GM23248 (cell line): ENCODE measurements around the gene FN3KRP. TPM values are rescaled to one million over a fixed set of nuclear protein-coding genes. Genes with fewer than 3 reads are reported as not detected.

Experiments
- DNase-seq: peaks from one replicate; pipeline ENCODE4 v3.0.0-alpha.2; 2015
- H2AFZ ChIP-seq: fragments of 200-600 bp; sonication (generic); 2 replicates; pipeline ENCODE4 v1.6.1; 2016; ENCODE audit warnings: antibody characterized with exemption
- H3F3A ChIP-seq: fragments of 200-600 bp; sonication (generic); 2 replicates; pipeline ENCODE4 v1.6.1; 2016; ENCODE audit warnings: mild to moderate bottlenecking, antibody characterized with exemption, mixed run types; ENCODE audit not compliant: insufficient read depth
- H3K27ac ChIP-seq: fragments of 200-600 bp; sonication (generic); 2 replicates; pipeline ENCODE4 v1.5.1; 2016; ENCODE audit warnings: mild to moderate bottlenecking
- H3K27me3 ChIP-seq: fragments of 200-600 bp; sonication (generic); replicated peaks from 2 replicates; pipeline ENCODE4 v1.6.1; 2016; ENCODE audit warnings: mild to moderate bottlenecking; ENCODE audit not compliant: insufficient read depth
- H3K36me3 ChIP-seq: fragments of 200-600 bp; sonication (generic); 2 replicates; pipeline ENCODE4 v1.6.1; 2016; ENCODE audit warnings: low read depth, mild to moderate bottlenecking
- H3K4me1 ChIP-seq: fragments of 200-600 bp; sonication (generic); 2 replicates; pipeline ENCODE4 v1.6.1; 2016; ENCODE audit warnings: mild to moderate bottlenecking; ENCODE audit not compliant: insufficient read depth
- H3K4me2 ChIP-seq: fragments of 200-600 bp; sonication (generic); one replicate; pipeline ENCODE4 v1.6.1; 2016; ENCODE audit warnings: mild to moderate bottlenecking; ENCODE audit not compliant: unreplicated experiment
- H3K4me3 ChIP-seq: fragments of 200-600 bp; sonication (generic); 2 replicates; pipeline ENCODE4 v1.5.1; 2016; ENCODE audit warnings: mild to moderate bottlenecking
- H3K79me2 ChIP-seq: fragments of 200-600 bp; sonication (generic); 2 replicates; pipeline ENCODE4 v1.6.1; 2016; ENCODE audit warnings: mild to moderate bottlenecking; ENCODE audit not compliant: insufficient read depth
- H3K9ac ChIP-seq: fragments of 200-600 bp; sonication (generic); 2 replicates; pipeline ENCODE4 v1.6.1; 2016; ENCODE audit warnings: mild to moderate bottlenecking
- H3K9me2 ChIP-seq: fragments of 200-600 bp; sonication (generic); 2 replicates; pipeline ENCODE4 v1.6.1; 2016; ENCODE audit warnings: mixed run types, mild to moderate bottlenecking, moderate library complexity; ENCODE audit not compliant: insufficient read depth
- H3K9me3 ChIP-seq: fragments of 200-600 bp; sonication (generic); one replicate; pipeline ENCODE4 v1.6.1; 2017; ENCODE audit warnings: low read depth
- H4K20me1 ChIP-seq: fragments of 200-600 bp; sonication (generic); 2 replicates; pipeline ENCODE4 v1.6.0; 2016; ENCODE audit not compliant: insufficient read depth
- EZH2 ChIP-seq: fragments of 200-600 bp; sonication (generic); IDR thresholded peaks from 2 replicates; pipeline ENCODE4 v1.6.1; 2018; ENCODE audit warnings: antibody characterized with exemption, mild to moderate bottlenecking; ENCODE audit not compliant: insufficient read depth, poor library complexity, severe bottlenecking
- EZH2phosphoT487 ChIP-seq: fragments of 200-600 bp; sonication (generic); IDR thresholded peaks from 2 replicates; pipeline ENCODE4 v1.6.1; 2018; ENCODE audit warnings: antibody characterized with exemption, moderate library complexity, mild to moderate bottlenecking, low read depth; ENCODE audit not compliant: insufficient read depth
- WGBS, 2 experiments: methylation state at CpG; one replicate each; pipeline ENCODE4 v1.1.6; 2015 to 2017; ENCODE audit warnings: low lambda C conversion rate in 2 of 2, low coverage in 1 of 2; ENCODE audit errors: missing lambda C conversion rate in 2 of 2; 5-methylcytosine and 5-hydroxymethylcytosine counted together
- in situ Hi-C: fragments of 300-500 bp; cut with MboI; formaldehyde crosslinking; loops from 2 replicates; pipeline ENCODE4 v1.15.0; 2020
- polyA plus RNA-seq: library from polyadenylated mRNA; unstranded; fragments of >200 nt; fragmentation: Nextera tagmentation; extraction: Ambion mirVana; gene quantifications from 2 replicates; pipeline ENCODE4 v1.2.1, GENCODE V29; 2016
- total RNA-seq: library from RNA; depleted of rRNA; stranded (reverse); fragments of >200 nt; shearing (Covaris generic); gene quantifications from 2 replicates; pipeline ENCODE4 v1.2.3, GENCODE V29; 2014

FN3KRP gene
- total and polyA plus RNA-seq, 2 experiments from 2014 or later: 33.8 to 45.2 TPM

- no peaks in the 10 kb centered on the region for H4K20me1 ChIP-seq
- no peaks in the 10 kb centered on the region for H3K27me3 ChIP-seq
- TF ChIP-seq EZH2 (no peak), EZH2phosphoT487 (no peak)
- no peaks in the 10 kb centered on the region for H3K4me1 ChIP-seq
- peak overlapping the region; percentile 72 for H3K4me3 ChIP-seq
- H3K9me3 ChIP-seq: no peaks in the 10 kb centered on the region
- H3K4me2 ChIP-seq: peak overlapping the region; percentile 79
- H3F3A ChIP-seq: no peaks in the 10 kb centered on the region
- WGBS, 2 experiments: 24 to 32% methylated on average over 33 to 47 of the region's 48 CpGs
- no peaks in the 10 kb centered on the region for H3K36me3 ChIP-seq
- in situ Hi-C loops: no loop called here
- H3K27ac ChIP-seq: no peak overlapping the region
- H3K9ac ChIP-seq: peak overlapping the region; percentile 69
- H2AFZ ChIP-seq: peak overlapping the region; percentile 60
- H3K79me2 ChIP-seq: peaks cover 20% of the 10 kb centered on the region; the same call in 1 of the 2 replicates
- DNase-seq: peak; percentile 53
- no peaks in the 10 kb centered on the region for H3K9me2 ChIP-seq
Measured at GRCh38 chr17:82696916-82697807, 19.3 kb upstream of the FN3KRP start.

GRCh38 chr17:82697808-82698064 lies 18.8 kb upstream of the FN3KRP start:
- in situ Hi-C loops: no loop called here
- no peak for TF ChIP-seq EZH2
- TF ChIP-seq EZH2phosphoT487: no peak
- DNase-seq: no peak
- Histone ChIP-seq H3K36me3 (no peaks in the 10 kb centered on the region), H3K4me3 (peak overlapping the region; percentile 72), H3F3A (no peaks in the 10 kb centered on the region), H3K9me2 (no peaks in the 10 kb centered on the region), H3K9me3 (no peaks in the 10 kb centered on the region), H3K9ac (peak overlapping the region; percentile 69), H4K20me1 (no peaks in the 10 kb centered on the region), H2AFZ (peak overlapping the region; percentile 60), H3K4me2 (peak overlapping the region; percentile 79), H3K79me2 (peaks cover 20% of the 10 kb centered on the region; the same call in 1 of the 2 replicates), H3K27ac (no peak overlapping the region), H3K27me3 (no peaks in the 10 kb centered on the region), H3K4me1 (no peaks in the 10 kb centered on the region)
- WGBS, 2 experiments: 3 to 4% methylated on average over 8 to 32 of the region's 32 CpGs

- H3F3A ChIP-seq: no peaks in the 10 kb centered on the region
- TF ChIP-seq EZH2phosphoT487 (no peak), EZH2 (no peak)
- peak within 1 kb of the TSS; percentile 79 for H3K4me2 ChIP-seq
- no peaks in the 10 kb centered on the region for H3K27me3 ChIP-seq
- no peaks in the 10 kb centered on the region for H3K4me1 ChIP-seq
- peak within 1 kb of the TSS; percentile 81 for H3K9ac ChIP-seq
- H3K9me2 ChIP-seq: no peaks in the 10 kb centered on the region
- peak within 1 kb of the TSS; percentile 79 for H3K4me3 ChIP-seq
- H3K9me3 ChIP-seq: no peaks in the 10 kb centered on the region
- peak within 1 kb of the TSS; percentile 28; the same call in 1 of the 2 replicates for H3K27ac ChIP-seq
- no peaks in the 10 kb centered on the region for H4K20me1 ChIP-seq
- WGBS, 2 experiments: 0 to 1% methylated on average over 22 to 90 of the region's 112 CpGs
- DNase-seq: peak; percentile 99
- H3K79me2 ChIP-seq: peaks cover 20% of the 10 kb centered on the region; the same call in 1 of the 2 replicates
- H3K36me3 ChIP-seq: no peaks in the 10 kb centered on the region
- in situ Hi-C loops: no loop called here
- peak within 1 kb of the TSS; percentile 82 for H2AFZ ChIP-seq
Measured at GRCh38 chr17:82698065-82698973, 18.2 kb upstream of the FN3KRP start, which contains the start of gene RAB40B. Gene RAB40B (minus strand): TSS chr17:82698698. CDS start chr17:82698596, 102 bp downstream.

GRCh38 chr17:82698974-82699442 lies 17.5 kb upstream of the FN3KRP start:
- H3K79me2 ChIP-seq: peaks cover 15% of the 10 kb centered on the region; the same call in 1 of the 2 replicates
- no peaks in the 10 kb centered on the region for H3K36me3 ChIP-seq
- no peaks in the 10 kb centered on the region for H4K20me1 ChIP-seq
- no peak for TF ChIP-seq EZH2
- no peak for TF ChIP-seq EZH2phosphoT487
- peak overlapping the region; percentile 82 for H2AFZ ChIP-seq
- peak overlapping the region; percentile 79 for H3K4me3 ChIP-seq
- H3K27ac ChIP-seq: peak overlapping the region; percentile 28; the same call in 1 of the 2 replicates
- H3K4me1 ChIP-seq: no peaks in the 10 kb centered on the region
- in situ Hi-C loops: no loop called here
- no peaks in the 10 kb centered on the region for H3F3A ChIP-seq
- H3K4me2 ChIP-seq: peak overlapping the region; percentile 41
- H3K9ac ChIP-seq: peak overlapping the region; percentile 81
- no peaks in the 10 kb centered on the region for H3K27me3 ChIP-seq
- H3K9me2 ChIP-seq: no peaks in the 10 kb centered on the region
- peak; percentile 57 for DNase-seq
- no peaks in the 10 kb centered on the region for H3K9me3 ChIP-seq
- WGBS, 2 experiments: 2 to 3% methylated on average over 28 to 44 of the region's 45 CpGs
